Liver (tissue), 9 donors: ENCODE results near the gene JRKL. TPM values are rescaled to one million over a fixed set of nuclear protein-coding genes. Genes with fewer than 3 reads are reported as not detected.
"Not testable (repeated sequence)": the region's sequence is repeated elsewhere in the genome, so short reads cannot be mapped to it uniquely, and the experiment has no call there.

Experiments used
- DNase-seq: peaks from one replicate; pipeline ENCODE4 v3.0.0-alpha.2; 2017; ENCODE audit warnings: low spot score
- H3K27ac ChIP-seq, 2 donors: one replicate each; pipeline ENCODE4 v1.7.0; 2013; ENCODE audit warnings: inconsistent platforms in 2 of 2, low read length in 2 of 2, control low read depth in 1 of 2, low read depth in 1 of 2, mild to moderate bottlenecking in 1 of 2
- H3K27me3 ChIP-seq, 4 donors: one replicate each; pipeline versions ENCODE4 v1.6.1 to v1.7.0; 2013; ENCODE audit warnings: low read length in 3 of 4, inconsistent platforms in 1 of 4, mild to moderate bottlenecking in 1 of 4, moderate library complexity in 1 of 4; ENCODE audit not compliant: control insufficient read depth in 4 of 4, insufficient read depth in 4 of 4
- H3K36me3 ChIP-seq, 4 donors: one replicate each; pipeline versions ENCODE4 v1.6.1 to v1.7.0; 2013; ENCODE audit warnings: low read length in 3 of 4, mild to moderate bottlenecking in 3 of 4, low read depth in 1 of 4, moderate library complexity in 1 of 4; ENCODE audit not compliant: control insufficient read depth in 4 of 4, insufficient read depth in 3 of 4
- H3K4me1 ChIP-seq, 4 donors: one replicate each; pipeline versions ENCODE4 v1.6.1 to v1.7.0; 2013; ENCODE audit warnings: low read length in 3 of 4, mild to moderate bottlenecking in 3 of 4, moderate library complexity in 1 of 4; ENCODE audit not compliant: control insufficient read depth in 4 of 4, insufficient read depth in 4 of 4
- H3K4me3 ChIP-seq, 3 donors: one replicate each; pipeline versions ENCODE4 v1.6.1 to v1.7.0; 2013; ENCODE audit warnings: low read length in 3 of 3, control low read depth in 1 of 3, low read depth in 1 of 3, mild to moderate bottlenecking in 1 of 3
- H3K9ac ChIP-seq, 2 donors: one replicate each; pipeline ENCODE4 v1.7.0; 2013; ENCODE audit warnings: low read length in 2 of 2, mild to moderate bottlenecking in 2 of 2, moderate library complexity in 2 of 2, control low read depth in 1 of 2, low read depth in 1 of 2
- H3K9me3 ChIP-seq, 4 donors: one replicate each; pipeline versions ENCODE4 v1.6.1 to v1.7.0; 2013; ENCODE audit warnings: low read length in 3 of 4; ENCODE audit not compliant: control insufficient read depth in 4 of 4
- ATF3 ChIP-seq: IDR thresholded peaks from 2 replicates; pipeline ENCODE4 v1.6.1; 2016; ENCODE audit warnings: antibody characterized with exemption
- FOXA2 ChIP-seq: IDR thresholded peaks from 2 replicates; pipeline ENCODE4 v1.6.1; 2016; ENCODE audit warnings: antibody characterized with exemption
- GABPA ChIP-seq, 2 donors: IDR thresholded peaks in 1 of 2; conservative IDR thresholded peaks in 1 of 2; 2 replicates each; pipeline ENCODE4 v1.6.1; 2016; ENCODE audit warnings: antibody characterized with exemption in 2 of 2, mild to moderate bottlenecking in 1 of 2, moderate library complexity in 1 of 2
- HNF4G ChIP-seq: IDR thresholded peaks from 2 replicates; pipeline ENCODE4 v1.6.1; 2016; ENCODE audit warnings: antibody characterized with exemption
- JUND ChIP-seq, 2 donors: IDR thresholded peaks; 2 replicates each; pipeline ENCODE4 v1.6.1; 2016; ENCODE audit warnings: antibody characterized with exemption in 2 of 2
- RAD21 ChIP-seq, 2 donors: IDR thresholded peaks; 2 replicates each; pipeline ENCODE4 v1.6.1; 2016; ENCODE audit warnings: antibody characterized with exemption in 2 of 2, mild to moderate bottlenecking in 2 of 2
- REST ChIP-seq: IDR thresholded peaks from 2 replicates; pipeline ENCODE4 v1.6.1; 2016; ENCODE audit warnings: antibody characterized with exemption, mild to moderate bottlenecking
- SP1 ChIP-seq: IDR thresholded peaks from 2 replicates; pipeline ENCODE4 v1.6.1; 2018; ENCODE audit warnings: antibody characterized with exemption, mild to moderate bottlenecking
- TAF1 ChIP-seq: conservative IDR thresholded peaks from 2 replicates; pipeline ENCODE4 v1.6.1; 2016; ENCODE audit warnings: antibody characterized with exemption, mild to moderate bottlenecking
- YY1 ChIP-seq: IDR thresholded peaks from 2 replicates; pipeline ENCODE4 v1.6.1; 2016; ENCODE audit warnings: antibody characterized with exemption, mild to moderate bottlenecking
- ZBTB33 ChIP-seq: IDR thresholded peaks from 2 replicates; pipeline ENCODE4 v1.6.1; 2016; ENCODE audit warnings: antibody characterized with exemption
- WGBS: extraction: QIAGEN DNeasy Blood & Tissue Kit; methylation state at CpG from one replicate; pipeline ENCODE4 v1.1.7; 2013; 5-methylcytosine and 5-hydroxymethylcytosine counted together
- polyA plus RNA-seq, 2 donors: library from polyadenylated mRNA; stranded (reverse) in 1 of 2; unstranded in 1 of 2; fragments of 200-250 nt in 1 of 2; fragments of >200 nt in 1 of 2; fragmentation: Nextera tagmentation in 1 of 2; extraction: Ambion mirVana in 1 of 2; gene quantifications; one replicate each; pipeline versions ENCODE4 v1.2.1 to v1.2.3, GENCODE V29; 2013 to 2015
- total RNA-seq, 2 donors: library from RNA; depleted of rRNA; stranded (reverse); fragments of >200 nt; gene quantifications; one replicate each; pipeline ENCODE4 v1.2.3, GENCODE V29; 2014
- donor health status: healthy.
- donor health status: healthy.
- donor health status: healthy.
- donor health status: healthy.
- donor health status: healthy.

The JRKL gene
- total and polyA plus RNA-seq, 4 donors, result 1.1 to 3.8 (median 1.6) TPM

- 78% methylated on average over 1 of the region's 1 CpG for WGBS
- H3K36me3 ChIP-seq, result no peaks in the 10 kb centered on the region
- DNase-seq, result no peak
- TF ChIP-seq JUND (IDR thresholded peaks at IDR 0.05) (no peak), TAF1 (no peak)
- no peak overlapping the region for H3K4me3 ChIP-seq
- no peaks in the 10 kb centered on the region for H3K9me3 ChIP-seq
- H3K9ac ChIP-seq, result no peak overlapping the region
- no peak overlapping the region for H3K27ac ChIP-seq
- H3K4me1 ChIP-seq, result no peaks in the 10 kb centered on the region
- H3K27me3 ChIP-seq, result no peaks in the 10 kb centered on the region
Measured at GRCh38 chr11:96400697-96401096, 10.9 kb downstream of the JRKL start.

GRCh38 chr11:96411412-96411811 is 21.6 kb downstream of the JRKL start:
- not testable (repeated sequence) for H3K9me3 ChIP-seq, H3K36me3 ChIP-seq, H3K27ac ChIP-seq, H3K4me1 ChIP-seq, H3K9ac ChIP-seq, H3K27me3 ChIP-seq, H3K4me3 ChIP-seq, DNase-seq
- 85% methylated on average over 18 of the region's 18 CpGs for WGBS

- Histone ChIP-seq H3K36me3 (no peaks in the 10 kb centered on the region), H3K4me1 (no peaks in the 10 kb centered on the region), H3K4me3 (no peak overlapping the region), H3K27ac (no peak overlapping the region), H3K9ac (no peak overlapping the region), H3K27me3 (no peaks in the 10 kb centered on the region), H3K9me3 (no peaks in the 10 kb centered on the region)
- DNase-seq, result no peak
- WGBS, result 78% methylated on average over 1 of the region's 1 CpG
- no peak for TF ChIP-seq ATF3
- no peak for TF ChIP-seq RAD21 (IDR thresholded peaks at IDR 0.05)
- TF ChIP-seq FOXA2, result no peak
- TF ChIP-seq REST, result no peak
- no peak for TF ChIP-seq YY1
- TF ChIP-seq TAF1, result no peak
- TF ChIP-seq GABPA (IDR thresholded peaks at IDR 0.05 in 1 of 2, conservative IDR thresholded peaks at IDR 0.05 in 1 of 2), result no peak
- no peak for TF ChIP-seq HNF4G
- no peak for TF ChIP-seq ZBTB33
- no peak for TF ChIP-seq SP1
Measured at GRCh38 chr11:96412761-96413381, 23.1 kb downstream of the JRKL start.
